ENCODE data around the gene SCN9A. TPM values are rescaled to one million over a fixed set of nuclear protein-coding genes. Genes with fewer than 3 reads are reported as not detected.

The SCN9A gene
- total RNA-seq, 1 experiment from 2014 or later = 1.3 TPM

- Histone ChIP-seq H3K9ac (ENCODE audit: extremely low read depth, insufficient read length, low read length) (no peak overlapping the region), H3K27ac (ENCODE audit: insufficient read length, low read depth, low read length) (no peak overlapping the region), H2BK12ac (ENCODE audit: insufficient read length, low read depth, low read length) (no peak overlapping the region), H3K27me3 (ENCODE audit: insufficient read depth, low read length) (no peaks in the 10 kb centered on the region), H2AK5ac (ENCODE audit: insufficient read length, low read length) (no peak overlapping the region), H2AFZ (ENCODE audit: low read length) (no peak overlapping the region), H3K23me2 (ENCODE audit: insufficient read length, low read depth, low read length, poor library complexity, severe bottlenecking) (no peaks in the 10 kb centered on the region), H3K79me1 (ENCODE audit: insufficient read depth, low read depth, low read length, poor library complexity, severe bottlenecking) (no peaks in the 10 kb centered on the region), H3K4me2 (ENCODE audit: insufficient read depth, insufficient read length, low read length) (no peak overlapping the region), H3K23ac (ENCODE audit: insufficient read length, low read depth, low read length) (no peak overlapping the region), H3T11ph (ENCODE audit: low read length) (no peak overlapping the region), H3K18ac (ENCODE audit: insufficient read length, low read depth, low read length) (no peak overlapping the region), H2BK120ac (ENCODE audit: low read depth, low read length, poor library complexity, severe bottlenecking) (no peak overlapping the region), H3K9me3 (ENCODE audit: control insufficient read depth, low read depth, low read length) (no peaks in the 10 kb centered on the region), H3K56ac (ENCODE audit: insufficient read length, low read depth, low read length) (no peak overlapping the region), H4K5ac (ENCODE audit: insufficient read length, low read depth, low read length) (no peak overlapping the region), H4K20me1 (ENCODE audit: control insufficient read depth, insufficient read depth, insufficient read length) (no peaks in the 10 kb centered on the region), H3K4ac (ENCODE audit: low read depth, low read length) (no peak overlapping the region), H3K79me2 (ENCODE audit: insufficient read depth, low read length) (no peaks in the 10 kb centered on the region), H3K4me1 (ENCODE audit: insufficient read depth, low read length) (no peaks in the 10 kb centered on the region; the same call in 1 of the 2 replicates), H3K14ac (ENCODE audit: insufficient read depth, low read length) (no peak overlapping the region), H4K91ac (ENCODE audit: insufficient read length, low read depth, low read length) (no peak overlapping the region), H4K8ac (replicated peaks; ENCODE audit: insufficient read length, low read depth, low read length) (no peak overlapping the region), H2BK5ac (ENCODE audit: insufficient read length, low read length) (no peak overlapping the region), H2BK15ac (ENCODE audit: low read depth, low read length) (no peak overlapping the region), H2BK20ac (ENCODE audit: low read depth, low read length, poor library complexity, severe bottlenecking) (no peak overlapping the region)
- TF ChIP-seq CTCF (conservative IDR thresholded peaks at IDR 0.05) = no peak
- Mint-ChIP-seq H3K4me1 (peaks cover 13 to 26% of the 10 kb centered on the region in 2 experiments), H3K36me3 (ENCODE audit: insufficient read depth in 1 of 3, low read depth in 3 of 3) (no peaks in the 10 kb centered on the region), H3K27me3 (ENCODE audit: low read depth) (no peaks in the 10 kb centered on the region), H3K9me3 (no peaks in the 10 kb centered on the region; a peak in 1 of 5 replicates), H3K27ac (no peak overlapping the region), H3K4me3 (no peak overlapping the region)
- no CpG with 5 or more reads among the region's 1 CpG for WGBS (ENCODE audit: extremely low coverage, insufficient read length, low lambda C conversion rate)
- no peak for DNase-seq
Observed at GRCh38 chr2:166341426-166341825, 34.3 kb downstream of the SCN9A start.

Measured in H9 (cell line).